Activated T-cell treated with anti-CD3 and anti-CD28 coated beads, Interleukin-2, amount 50 U/mL, for 1 hour (primary cell): ENCODE data around the gene SLC26A1.
"Not testable (repeated sequence)": the region's sequence is repeated elsewhere in the genome, so short reads cannot be mapped to it uniquely, and the experiment has no call there.

Source experiments
- DNase-seq: peaks from one replicate; pipeline ENCODE4 v3.0.0-alpha.2; 2020

Gene SLC26A1

GRCh38 chr4:1012034-1012739 is 19.0 kb upstream of the SLC26A1 start:
- peak; percentile 55 for DNase-seq

GRCh38 chr4:1011666-1012033 is 18.4 kb upstream of the SLC26A1 start:
- no peak for DNase-seq

GRCh38 chr4:1011022-1011665 is 17.9 kb upstream of the SLC26A1 start, which contains the start of gene FGFRL1:
Gene FGFRL1 (plus strand): TSS chr4:1011626. CDS start chr4:1012486, 860 bp downstream.
- DNase-seq = peak; percentile 91

- peak; percentile 70 for DNase-seq
Observed at GRCh38 chr4:1010395-1011021, 17.3 kb upstream of the SLC26A1 start.

GRCh38 chr4:1009542-1010394 is 16.6 kb upstream of the SLC26A1 start:
- DNase-seq = peak; percentile 77

- peak; percentile 62 for DNase-seq
Observed at GRCh38 chr4:1008840-1009541, 15.8 kb upstream of the SLC26A1 start.

GRCh38 chr4:1006856-1007255 is 13.7 kb upstream of the SLC26A1 start:
- DNase-seq = no peak

GRCh38 chr4:1004557-1005485 is 11.6 kb upstream of the SLC26A1 start:
- no peak for DNase-seq

GRCh38 chr4:1004071-1004418 is 10.8 kb upstream of the SLC26A1 start:
- DNase-seq = no peak

GRCh38 chr4:1003271-1004070 is 10.3 kb upstream of the SLC26A1 start:
- no peak for DNase-seq

- no peak for DNase-seq
Observed at GRCh38 chr4:1002631-1003251, 9.5 kb upstream of the SLC26A1 start.

GRCh38 chr4:1002131-1002630 is 9.0 kb upstream of the SLC26A1 start:
- no peak for DNase-seq

- DNase-seq = no peak
Observed at GRCh38 chr4:1001561-1002130, 8.4 kb upstream of the SLC26A1 start.

- no peak for DNase-seq
Observed at GRCh38 chr4:1000686-1001260, 7.6 kb upstream of the SLC26A1 start.

- DNase-seq = no peak
Observed at GRCh38 chr4:999882-1000425, 6.8 kb upstream of the SLC26A1 start.

- not testable (repeated sequence) for DNase-seq
Observed at GRCh38 chr4:999240-999863, 6.1 kb upstream of the SLC26A1 start.

- no peak for DNase-seq
Observed at GRCh38 chr4:998096-998691, 5.0 kb upstream of the SLC26A1 start.
